GM19193 (cell line): Measurements from ENCODE around the gene ACACA.

Experiments used
- POLR2A ChIP-seq: IDR thresholded peaks from 4 replicates; pipeline ENCODE4 v1.6.1; 2011; ENCODE audit not compliant: insufficient read depth, insufficient read length; ENCODE audit errors: extremely low read depth

The ACACA gene

DNA sequence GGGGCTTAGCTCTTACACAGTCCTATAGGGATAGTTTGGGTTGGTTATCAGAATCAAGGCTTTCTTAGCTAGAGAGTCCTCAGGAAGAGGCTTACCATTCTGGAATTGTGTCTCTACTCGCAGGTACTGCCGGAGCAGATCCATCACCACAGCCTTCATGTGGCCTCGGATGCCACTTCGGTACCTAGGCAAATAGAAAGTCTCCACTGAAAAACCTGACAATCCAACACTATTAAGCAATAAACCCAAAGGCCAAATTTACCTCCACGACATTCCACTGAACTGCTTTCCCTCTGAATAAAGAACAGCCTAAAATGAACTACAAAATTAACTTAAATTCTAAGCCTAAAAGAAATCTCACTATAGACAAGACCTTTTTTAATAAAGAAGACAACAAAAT is 166.3 kb downstream of the ACACA start:
- TF ChIP-seq POLR2A, result no peak

DNA sequence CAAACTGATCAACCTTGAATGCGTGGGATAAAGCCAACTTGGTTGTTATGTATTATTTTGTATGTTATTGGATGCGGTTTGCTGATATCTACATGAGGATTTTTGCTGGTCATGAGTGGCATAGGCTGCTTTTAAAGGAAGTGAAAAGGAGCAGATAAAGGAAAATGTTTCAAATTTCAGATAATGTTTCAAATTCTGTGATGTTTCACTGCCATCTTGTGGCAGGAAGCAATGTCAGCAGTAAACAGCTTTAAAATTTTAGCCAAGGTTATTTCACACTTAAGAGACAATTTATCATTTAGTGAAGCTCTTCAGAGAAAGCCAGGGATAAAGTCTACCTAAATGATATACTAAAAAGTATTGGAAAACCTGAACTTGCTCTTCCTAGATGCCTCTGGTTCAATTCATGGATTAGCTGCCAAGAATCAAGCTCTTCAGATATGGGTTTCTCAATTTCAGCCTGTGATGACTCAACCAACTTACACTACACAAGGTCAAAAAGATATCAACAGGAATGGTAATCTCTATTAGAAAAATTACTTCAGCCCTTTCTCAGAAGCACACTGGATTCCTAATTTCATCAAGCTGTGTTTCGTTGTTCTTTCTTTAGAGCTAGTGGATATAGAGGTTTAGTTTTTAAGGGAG is 166.8 kb downstream of the ACACA start:
- no peak for TF ChIP-seq POLR2A

DNA sequence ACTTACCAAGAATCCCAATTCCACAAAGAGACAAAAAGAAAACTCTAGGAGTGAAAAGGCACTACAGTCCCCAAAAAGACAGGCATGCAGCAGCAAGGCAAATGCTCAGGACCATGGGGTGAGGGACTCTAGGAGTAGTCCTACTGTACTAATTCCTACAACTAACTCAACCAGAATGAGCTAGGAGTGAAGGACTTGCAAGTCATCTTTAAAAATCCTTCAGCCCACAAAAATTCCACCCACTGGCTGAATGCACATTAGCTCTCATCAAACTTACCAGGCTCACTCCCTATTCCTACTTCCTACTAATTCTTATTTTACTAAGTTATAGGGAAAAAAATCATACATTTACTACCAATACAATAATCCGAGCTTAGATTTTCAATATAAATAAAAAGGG is 172.5 kb downstream of the ACACA start:
- no peak for TF ChIP-seq POLR2A

DNA sequence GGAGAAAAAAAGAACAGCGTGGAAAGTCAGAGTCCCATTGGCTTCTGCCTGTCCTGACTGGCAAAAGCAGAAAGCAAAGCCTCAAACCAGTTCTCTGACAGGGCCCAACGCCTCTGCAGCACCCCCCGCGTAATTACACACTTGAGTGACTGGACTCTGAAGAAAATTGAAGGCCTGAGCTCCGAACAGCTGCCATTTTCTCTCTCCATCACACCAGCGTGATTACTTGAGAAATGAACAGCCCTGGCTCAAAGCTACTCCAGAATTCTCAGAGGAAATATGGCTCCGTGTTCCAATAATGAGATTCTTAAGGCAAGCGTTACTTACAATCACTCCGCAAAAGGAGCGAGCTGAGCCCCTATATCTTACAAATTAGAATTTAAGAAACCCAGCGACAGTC is 173.6 kb downstream of the ACACA start:
- no peak for TF ChIP-seq POLR2A

DNA sequence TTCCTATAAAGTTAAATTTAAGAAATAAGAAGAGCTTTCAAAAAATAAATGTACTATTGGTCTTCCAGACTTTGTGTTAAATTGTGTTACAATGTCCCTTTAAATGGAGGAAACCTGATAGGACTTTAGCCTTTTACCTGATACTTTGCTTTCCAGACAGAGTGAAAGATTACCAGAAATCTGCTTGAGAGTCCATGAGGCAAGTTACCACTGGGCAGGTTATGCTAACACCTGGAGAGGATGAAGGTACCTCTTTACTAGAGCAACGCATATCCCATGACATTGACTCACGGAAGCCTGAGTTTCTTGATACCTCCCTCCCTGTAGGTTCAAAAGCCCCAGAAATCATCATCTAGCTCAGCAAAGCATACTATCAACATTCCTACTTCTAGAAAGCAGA is 174.7 kb downstream of the ACACA start:
- TF ChIP-seq POLR2A, result no peak

DNA sequence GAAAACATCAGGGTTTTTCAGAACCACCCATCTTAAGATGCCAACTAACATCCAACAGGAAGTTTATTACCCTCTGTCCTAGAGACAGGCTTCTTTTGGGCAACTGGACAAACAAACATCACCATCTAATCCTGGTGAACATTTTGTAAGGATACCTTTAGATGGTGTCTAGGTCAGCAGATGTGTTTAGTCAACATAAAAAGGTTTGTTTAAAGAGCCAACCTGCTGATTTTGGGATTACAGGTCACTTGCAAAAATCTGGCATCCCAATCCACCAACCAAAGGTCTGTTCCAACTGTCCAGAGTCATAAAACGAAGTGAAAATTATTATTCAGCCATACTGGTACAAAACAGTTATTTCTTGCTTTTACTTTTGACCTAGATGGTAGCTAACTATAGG is 176.0 kb downstream of the ACACA start:
- TF ChIP-seq POLR2A, result no peak

DNA sequence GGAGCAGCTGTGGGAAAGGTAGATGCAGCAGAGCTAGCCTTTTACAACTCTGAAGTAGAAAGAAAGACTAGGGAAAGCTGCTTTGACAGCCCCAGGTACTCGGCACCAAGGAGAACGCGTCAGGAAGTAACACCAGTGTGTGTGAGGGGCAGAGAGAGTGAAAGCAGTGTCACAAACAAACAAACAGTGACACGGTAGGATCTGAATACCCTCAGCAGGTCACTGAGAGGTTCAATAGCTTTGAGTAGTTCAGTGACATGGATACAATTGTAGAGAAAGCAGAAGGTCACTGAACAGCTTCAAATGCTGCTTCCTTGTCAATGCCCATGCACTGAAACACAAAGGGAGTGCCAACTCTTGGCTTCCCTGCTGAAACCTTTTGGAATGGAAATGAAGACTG is 181.2 kb downstream of the ACACA start:
- no peak for TF ChIP-seq POLR2A

DNA sequence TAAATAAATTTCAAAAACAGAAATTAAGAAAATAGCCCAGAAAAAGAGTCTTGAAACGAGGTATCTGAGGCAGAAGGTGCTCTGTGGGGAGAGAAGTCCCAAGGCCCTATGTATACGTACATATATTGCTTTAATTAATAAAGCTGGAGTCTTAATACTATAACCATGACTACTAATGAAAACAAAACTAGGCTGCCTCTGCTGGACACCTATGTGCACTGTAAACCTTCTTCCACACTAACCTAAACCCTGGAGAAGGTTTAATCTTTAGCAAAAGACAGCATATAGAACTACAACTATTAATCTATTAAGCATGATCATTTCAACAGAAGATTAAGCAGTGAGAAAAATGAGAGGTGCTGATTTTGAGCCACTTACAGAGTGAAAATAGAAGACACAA is 184.8 kb downstream of the ACACA start:
- no peak for TF ChIP-seq POLR2A

DNA sequence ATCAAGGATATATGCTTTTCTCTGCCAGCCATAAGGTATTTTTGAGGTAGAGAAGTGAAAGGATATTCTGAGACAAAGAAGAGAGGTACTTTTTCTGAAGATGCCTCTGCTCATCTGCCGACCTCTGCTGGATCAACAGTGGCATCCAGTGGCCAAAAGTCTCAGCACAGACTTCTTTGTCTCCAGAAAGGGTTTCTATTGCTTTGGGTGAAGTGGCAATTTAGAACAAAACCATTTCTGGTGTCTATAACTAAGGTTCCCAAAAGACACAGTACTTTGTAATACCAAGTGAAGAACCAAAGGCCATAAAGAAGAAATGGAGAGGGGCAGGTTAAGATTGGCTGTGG is 186.1 kb downstream of the ACACA start:
- TF ChIP-seq POLR2A, result no peak

DNA sequence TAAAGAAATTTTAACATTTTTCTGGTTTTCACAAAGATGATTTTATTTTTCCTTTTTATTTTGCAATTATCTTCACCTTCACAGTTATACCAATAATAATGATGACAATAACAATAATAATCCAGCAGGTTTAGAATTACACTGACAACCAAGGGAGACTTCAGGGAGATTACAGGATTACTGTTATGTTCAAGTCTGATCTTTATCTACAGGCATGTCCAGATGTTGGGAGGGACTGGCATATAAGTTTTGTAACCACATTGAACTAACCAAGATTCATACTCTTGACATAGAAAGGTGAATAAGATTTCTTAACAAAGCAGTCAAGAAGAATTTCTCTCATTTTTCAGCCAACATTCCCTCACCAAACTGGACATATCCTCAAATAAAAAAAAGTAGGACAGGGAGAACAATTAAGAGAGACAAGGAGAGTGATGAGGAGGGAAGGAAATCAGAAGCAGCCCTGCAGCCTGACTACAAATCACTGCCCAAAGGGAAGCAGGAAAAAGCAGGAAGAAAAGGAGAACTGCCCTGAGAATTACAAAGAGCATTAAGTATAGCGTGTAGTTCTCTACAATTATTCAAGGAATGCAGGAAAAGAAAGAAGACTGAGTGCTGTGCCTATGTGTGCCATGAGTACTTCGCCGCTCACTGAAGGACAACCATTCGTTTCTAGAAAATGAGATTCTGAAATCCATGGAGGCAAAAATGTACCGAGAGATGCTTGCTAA is 186.6 kb downstream of the ACACA start:
- TF ChIP-seq POLR2A, result no peak

DNA sequence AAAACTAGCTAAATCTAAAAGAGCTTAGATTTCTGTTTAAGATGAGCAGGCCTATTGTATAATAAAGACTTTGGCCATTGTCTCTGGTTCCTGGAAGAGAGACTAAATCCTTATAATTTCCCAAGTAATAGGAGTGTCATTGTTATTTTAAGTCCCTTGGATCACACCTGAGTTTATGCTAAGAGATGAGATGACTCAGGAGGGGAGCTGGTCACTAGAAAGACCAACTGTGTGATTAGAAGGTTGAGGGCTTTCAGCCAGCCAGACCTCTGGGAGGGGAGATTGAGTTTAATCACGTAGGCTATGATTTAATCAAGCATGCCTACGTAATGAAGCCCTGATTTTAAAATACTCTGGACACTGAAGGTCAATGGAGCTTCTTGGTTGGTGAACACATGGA is 187.8 kb downstream of the ACACA start:
- no peak for TF ChIP-seq POLR2A

DNA sequence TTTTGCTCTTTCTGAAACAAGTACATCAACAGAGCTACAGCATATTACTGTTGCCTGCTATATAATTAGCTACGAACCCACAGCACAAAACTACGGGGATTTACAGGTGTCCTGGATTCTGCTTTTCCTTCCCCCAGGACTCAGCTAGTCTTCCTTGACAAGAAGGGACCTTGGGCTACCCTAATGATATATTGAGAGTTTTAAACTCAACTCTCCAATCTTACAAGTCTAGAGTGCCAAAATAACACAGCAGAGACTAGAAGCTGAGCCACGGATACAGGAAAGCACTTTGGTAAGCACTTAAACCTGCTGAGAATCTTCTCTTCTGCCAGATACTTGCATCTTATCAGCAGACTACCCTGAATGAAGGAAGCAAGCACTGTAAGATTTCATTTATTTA is 192.2 kb downstream of the ACACA start:
- TF ChIP-seq POLR2A, result no peak

DNA sequence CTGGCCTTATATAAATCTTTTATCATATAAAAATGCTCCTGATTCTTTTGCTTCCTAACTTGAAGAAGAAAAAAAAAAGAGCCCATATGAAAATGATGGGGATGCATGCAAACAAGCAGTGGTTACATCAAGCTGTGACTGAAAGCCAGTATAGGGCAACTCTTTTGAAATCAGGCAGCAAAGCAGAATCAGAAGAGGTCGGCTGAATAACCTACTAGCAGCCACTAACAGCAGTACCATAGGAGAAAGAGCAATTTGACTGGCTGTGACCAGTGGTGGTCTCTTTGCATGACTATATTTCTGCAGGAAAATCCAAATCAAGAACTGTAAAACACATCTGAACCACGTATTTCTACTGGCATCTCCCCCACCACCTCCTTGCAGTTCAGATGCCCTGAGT is 192.7 kb downstream of the ACACA start:
- no peak for TF ChIP-seq POLR2A

DNA sequence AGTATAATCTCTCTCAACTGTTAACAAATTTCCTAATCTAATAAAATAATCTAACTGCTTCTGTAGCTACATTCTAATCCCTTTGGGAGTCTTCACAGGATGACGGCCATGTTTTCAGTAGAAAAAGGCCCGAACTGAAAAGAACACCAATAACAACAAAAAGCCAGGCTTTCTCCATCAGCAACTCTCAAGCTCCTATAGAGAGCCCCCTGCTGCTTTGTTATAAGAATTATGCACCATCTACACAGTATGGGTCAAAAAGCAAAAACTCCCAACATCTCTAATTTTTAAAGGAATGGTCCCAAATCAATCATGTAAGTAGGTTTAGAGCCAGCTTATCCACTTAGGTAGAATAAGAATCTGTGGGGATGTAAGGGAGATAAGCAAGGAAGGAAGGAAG is 194.5 kb downstream of the ACACA start:
- no peak for TF ChIP-seq POLR2A

DNA sequence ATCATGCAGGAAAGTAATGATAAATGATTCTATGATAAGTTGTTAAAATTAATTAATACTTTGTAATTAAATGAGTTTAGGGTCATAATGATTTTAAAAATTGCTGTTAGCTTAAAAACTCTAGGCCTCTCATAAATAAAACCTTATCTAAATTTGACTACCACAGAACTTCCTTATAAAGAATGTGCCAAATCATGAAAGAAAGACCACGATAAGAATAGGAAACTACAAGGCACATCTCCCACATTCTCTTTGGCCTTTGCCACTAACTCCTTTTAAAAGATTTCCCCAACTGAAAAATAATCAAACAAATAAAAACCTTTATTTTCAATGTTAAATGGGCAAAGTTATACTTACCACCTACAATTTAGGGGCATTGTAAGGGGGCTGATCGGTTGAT is 195.5 kb downstream of the ACACA start:
- TF ChIP-seq POLR2A, result no peak

DNA sequence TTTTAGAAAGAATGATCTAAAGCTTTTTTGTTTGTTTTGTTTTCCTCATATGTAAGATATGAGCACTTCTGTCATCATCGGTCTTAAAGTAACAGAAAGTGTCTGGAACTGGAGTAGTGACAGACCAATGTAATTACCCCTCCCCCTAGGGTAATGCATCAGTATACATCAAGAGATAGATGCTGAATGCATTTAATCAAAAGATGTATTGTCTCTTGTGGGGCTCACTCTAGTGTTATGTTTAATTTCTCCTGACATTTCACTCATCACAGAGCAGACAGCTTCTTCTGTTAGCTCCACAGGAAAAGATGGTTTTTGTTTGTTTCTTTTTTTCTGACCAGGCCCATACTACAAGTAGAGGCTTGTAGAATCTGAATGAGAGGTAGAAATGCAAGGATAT is 199.5 kb downstream of the ACACA start:
- no peak for TF ChIP-seq POLR2A

DNA sequence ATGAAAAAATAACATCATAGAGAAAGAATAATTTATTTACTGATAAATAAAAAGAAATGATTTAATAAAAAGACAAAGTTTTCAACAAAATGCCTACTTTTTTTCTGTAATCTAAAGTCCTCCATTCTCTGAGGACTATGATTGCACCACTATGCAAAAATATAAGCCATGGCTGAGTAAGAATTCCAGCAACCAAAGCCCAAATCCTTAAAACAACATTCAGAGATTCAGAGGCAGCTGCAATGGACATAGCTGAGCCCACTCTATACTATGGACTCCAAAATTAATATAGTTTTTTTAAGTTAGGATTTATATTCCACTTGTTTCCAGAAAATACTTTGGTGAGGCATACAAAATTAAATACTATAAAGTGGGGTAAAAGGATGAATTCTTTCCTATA is 200.3 kb downstream of the ACACA start:
- TF ChIP-seq POLR2A, result no peak
